ENCODE data around the gene TRAF3IP1.

DNA sequence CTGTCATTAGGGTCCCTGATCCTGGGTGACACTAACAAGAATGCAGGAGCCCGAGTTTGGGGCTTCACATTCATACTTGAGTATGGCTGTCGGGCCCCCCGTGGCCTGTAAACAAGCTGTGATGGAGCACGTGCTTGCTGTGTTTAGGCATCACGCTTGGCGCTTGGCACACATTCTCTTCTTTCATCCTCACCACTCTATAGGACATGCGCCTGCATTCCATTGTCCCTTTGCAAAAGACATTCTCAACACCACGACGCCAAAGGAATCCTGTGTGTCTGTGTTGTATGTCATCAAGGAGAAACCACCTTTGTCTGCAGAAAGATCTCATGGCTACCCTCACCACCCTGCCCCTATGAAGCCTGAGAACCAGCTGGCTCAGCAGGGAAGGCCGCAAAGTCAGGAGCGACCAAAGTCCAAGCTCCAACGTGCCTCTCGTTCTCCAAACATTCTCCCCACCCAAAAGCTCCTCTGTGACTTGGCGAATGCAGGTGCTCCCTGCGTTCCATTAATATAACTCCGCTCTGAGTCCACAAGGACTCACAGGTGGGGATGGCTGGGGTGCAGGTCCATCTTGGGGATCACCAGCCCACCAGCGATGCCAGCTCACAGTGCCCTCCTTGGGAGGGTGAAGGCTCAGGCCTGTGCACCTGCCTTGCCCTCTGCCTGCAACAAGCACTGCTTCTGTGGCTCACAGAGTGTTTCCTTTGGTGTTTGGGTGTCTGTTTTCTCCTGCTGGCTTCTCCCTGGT is 25.8 kb upstream of the TRAF3IP1 start:
- TF ChIP-seq POLR2A (IDR thresholded peaks at IDR 0.05): no peak
- TF ChIP-seq, protein P1, sequence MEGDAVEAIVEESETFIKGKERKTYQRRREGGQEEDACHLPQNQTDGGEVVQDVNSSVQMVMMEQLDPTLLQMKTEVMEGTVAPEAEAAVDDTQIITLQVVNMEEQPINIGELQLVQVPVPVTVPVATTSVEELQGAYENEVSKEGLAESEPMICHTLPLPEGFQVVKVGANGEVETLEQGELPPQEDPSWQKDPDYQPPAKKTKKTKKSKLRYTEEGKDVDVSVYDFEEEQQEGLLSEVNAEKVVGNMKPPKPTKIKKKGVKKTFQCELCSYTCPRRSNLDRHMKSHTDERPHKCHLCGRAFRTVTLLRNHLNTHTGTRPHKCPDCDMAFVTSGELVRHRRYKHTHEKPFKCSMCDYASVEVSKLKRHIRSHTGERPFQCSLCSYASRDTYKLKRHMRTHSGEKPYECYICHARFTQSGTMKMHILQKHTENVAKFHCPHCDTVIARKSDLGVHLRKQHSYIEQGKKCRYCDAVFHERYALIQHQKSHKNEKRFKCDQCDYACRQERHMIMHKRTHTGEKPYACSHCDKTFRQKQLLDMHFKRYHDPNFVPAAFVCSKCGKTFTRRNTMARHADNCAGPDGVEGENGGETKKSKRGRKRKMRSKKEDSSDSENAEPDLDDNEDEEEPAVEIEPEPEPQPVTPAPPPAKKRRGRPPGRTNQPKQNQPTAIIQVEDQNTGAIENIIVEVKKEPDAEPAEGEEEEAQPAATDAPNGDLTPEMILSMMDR (IDR thresholded peaks at IDR 0.05): no peak
